SK-N-SH (cell line): Measurements from ENCODE around the gene YES1. TPM values are rescaled to one million over a fixed set of nuclear protein-coding genes. Genes with fewer than 3 reads are reported as not detected.

ENCODE experiments used
- CTCF ChIA-PET: fragments of 300-600, 350-600 bp; formaldehyde crosslinking; extraction: SDS; loops from one replicate; lab custom pipeline; 2021; lab: Yijun Ruan, JAX
- POLR2A ChIA-PET: fragments of 350-600 bp; sonication (Branson Sonifier 250); formaldehyde crosslinking; extraction: SDS; loops from one replicate; lab custom pipeline; 2020; ENCODE audit warnings: antibody characterized with exemption, inconsistent platforms; lab: Yijun Ruan, JAX
- DNase-seq: peaks from one replicate; pipeline ENCODE4 v3.0.0; 2012
- H2AFZ ChIP-seq: fragments of 200-600 bp; sonication (generic); 2 replicates; pipeline ENCODE4 v1.8.1; 2016; ENCODE audit warnings: antibody characterized with exemption, mild to moderate bottlenecking, low read depth
- H3F3A ChIP-seq: fragments of 200-600 bp; sonication (generic); replicated peaks from 2 replicates; pipeline ENCODE3; 2016; ENCODE audit warnings: antibody characterized with exemption, mild to moderate bottlenecking; ENCODE audit not compliant: insufficient read depth
- H3K27ac ChIP-seq, 2 experiments: fragments of 200-500 bp in 1 of 2; fragments of 200-600 bp in 1 of 2; sonication (Bioruptor generic) in 1 of 2; sonication (generic), shearing (Covaris generic) in 1 of 2; 2 replicates each; pipeline versions ENCODE4 v1.5.1 to v1.6.1; 2014 to 2016; ENCODE audit warnings: low read depth in 2 of 2, inconsistent platforms in 1 of 2, low read length in 1 of 2, mild to moderate bottlenecking in 1 of 2, mixed read lengths in 1 of 2
- H3K27me3 ChIP-seq: fragments of 200-600 bp; sonication (generic), shearing (Covaris generic); 2 replicates; pipeline ENCODE4 v1.6.1; 2016; ENCODE audit warnings: mixed run types; ENCODE audit not compliant: insufficient read depth
- H3K36me3 ChIP-seq, 2 experiments: fragments of 200-500 bp in 1 of 2; fragments of 200-600 bp in 1 of 2; sonication (Bioruptor generic) in 1 of 2; sonication (generic) in 1 of 2; replicated peaks in 1 of 2; 2 replicates each; pipeline versions ENCODE3 to v1.5.1; 2014 to 2016; ENCODE audit warnings: low read length in 1 of 2, mild to moderate bottlenecking in 1 of 2; ENCODE audit not compliant: insufficient read depth in 2 of 2, control insufficient read depth in 1 of 2
- H3K4me1 ChIP-seq, 2 experiments: fragments of 200-500 bp in 1 of 2; fragments of 200-600 bp in 1 of 2; sonication (Bioruptor generic) in 1 of 2; sonication (generic), shearing (Covaris generic) in 1 of 2; 2 replicates each; pipeline versions ENCODE4 v1.5.1 to v1.6.1; 2014 to 2016; ENCODE audit warnings: low read depth in 1 of 2, low read length in 1 of 2, mixed run types in 1 of 2; ENCODE audit not compliant: insufficient read depth in 2 of 2, control insufficient read depth in 1 of 2
- H3K4me2 ChIP-seq: fragments of 200-600 bp; sonication (generic), shearing (Covaris generic); 2 replicates; pipeline ENCODE4 v1.6.1; 2017; ENCODE audit warnings: mixed run types
- H3K4me3 ChIP-seq, 2 experiments: fragments of 200-500 bp in 1 of 2; fragments of 200-600 bp in 1 of 2; sonication (Bioruptor generic) in 1 of 2; sonication (generic), shearing (Covaris generic) in 1 of 2; 2 replicates each; pipeline versions ENCODE4 v1.5.1 to v1.8.1; 2014 to 2016; ENCODE audit warnings: low read depth in 2 of 2, inconsistent platforms in 1 of 2, low read length in 1 of 2, mild to moderate bottlenecking in 1 of 2, mixed read lengths in 1 of 2, moderate library complexity in 1 of 2
- H3K79me2 ChIP-seq: fragments of 200-600 bp; sonication (generic); 2 replicates; pipeline ENCODE4 v1.8.1; 2017; ENCODE audit warnings: mild to moderate bottlenecking; ENCODE audit not compliant: insufficient read depth
- H3K9ac ChIP-seq: fragments of 200-600 bp; sonication (generic); 2 replicates; pipeline ENCODE4 v1.6.1; 2017; ENCODE audit warnings: mixed run types
- H3K9me2 ChIP-seq: fragments of 200-600 bp; sonication (generic); 2 replicates; pipeline ENCODE4 v1.6.1; 2017; ENCODE audit warnings: mixed run types
- H3K9me3 ChIP-seq: fragments of 200-600 bp; sonication (generic); 2 replicates; pipeline ENCODE4 v1.6.1; 2017; ENCODE audit warnings: mixed run types, mild to moderate bottlenecking, moderate library complexity
- H4K20me1 ChIP-seq: fragments of 200-600 bp; sonication (generic); 2 replicates; pipeline ENCODE4 v1.6.1; 2017; ENCODE audit warnings: mild to moderate bottlenecking, mixed run types; ENCODE audit not compliant: insufficient read depth
- CHD2 ChIP-seq: fragments of 150-350 bp; IDR thresholded peaks from 2 replicates; pipeline ENCODE4 v1.6.1; 2018; ENCODE audit warnings: low read length; ENCODE audit not compliant: partially characterized antibody
- FOSL2 ChIP-seq: IDR thresholded peaks from 2 replicates; pipeline ENCODE4 v1.4.0; 2012; ENCODE audit warnings: low read depth, mild to moderate bottlenecking, moderate library complexity, borderline replicate concordance
- FOXJ3 ChIP-seq: sonication (generic); formaldehyde crosslinking; IDR thresholded peaks from 2 replicates; pipeline ENCODE4 v1.5.1; 2020; ENCODE audit warnings: mild to moderate bottlenecking, missing genetic modification reagents
- FOXM1 ChIP-seq: IDR thresholded peaks from 2 replicates; pipeline ENCODE4 v1.4.0; 2012; ENCODE audit warnings: low read depth, mild to moderate bottlenecking
- GATA2 ChIP-seq: sonication (generic); formaldehyde crosslinking; IDR thresholded peaks from 2 replicates; pipeline ENCODE4 v1.5.0; 2020; ENCODE audit warnings: mild to moderate bottlenecking, missing genetic modification reagents
- MEF2A ChIP-seq: IDR thresholded peaks from 2 replicates; pipeline ENCODE4 v1.4.0; 2012; ENCODE audit warnings: low read depth, borderline replicate concordance
- NFIC ChIP-seq: IDR thresholded peaks from 2 replicates; pipeline ENCODE4 v1.4.0; 2012; ENCODE audit warnings: borderline replicate concordance
- NRF1 ChIP-seq: IDR thresholded peaks from 2 replicates; pipeline ENCODE4 v1.6.1; 2012; ENCODE audit warnings: low read depth, mild to moderate bottlenecking, low read length
- POLR2AphosphoS5 ChIP-seq: IDR thresholded peaks from 2 replicates; pipeline ENCODE4 v1.6.1; 2012; ENCODE audit warnings: low read depth, low read length
- RAD21 ChIP-seq: IDR thresholded peaks from 2 replicates; pipeline ENCODE4 v1.6.1; 2012; ENCODE audit warnings: mild to moderate bottlenecking, low read length
- RCOR1 ChIP-seq: fragments of 150-350 bp; IDR thresholded peaks from 2 replicates; pipeline ENCODE4 v1.6.1; 2017; ENCODE audit warnings: antibody characterized with exemption, low read length
- SMC3 ChIP-seq: IDR thresholded peaks from 2 replicates; pipeline ENCODE4 v1.6.1; 2012; ENCODE audit warnings: low read depth, low read length, improper control_type of control experiment
- TAF1 ChIP-seq: IDR thresholded peaks from 2 replicates; pipeline ENCODE4 v1.6.1; 2012; ENCODE audit warnings: low read depth, mild to moderate bottlenecking, low read length, moderate library complexity, borderline replicate concordance
- TCF12 ChIP-seq: IDR thresholded peaks from 2 replicates; pipeline ENCODE4 v1.4.0; 2012
- TEAD4 ChIP-seq: IDR thresholded peaks from 2 replicates; pipeline ENCODE4 v1.4.0; 2012; ENCODE audit warnings: mild to moderate bottlenecking, borderline replicate concordance; ENCODE audit not compliant: insufficient read depth
- USF1 ChIP-seq: IDR thresholded peaks from 2 replicates; pipeline ENCODE4 v1.4.0; 2012; ENCODE audit warnings: low read depth, borderline replicate concordance
- USF2 ChIP-seq: fragments of 150-350 bp; IDR thresholded peaks from 2 replicates; pipeline ENCODE4 v1.6.1; 2017; ENCODE audit warnings: antibody characterized with exemption, low read length, low read depth, borderline replicate concordance
- YY1 ChIP-seq: IDR thresholded peaks from 2 replicates; pipeline ENCODE4 v1.4.0; 2012; ENCODE audit warnings: low read depth, mild to moderate bottlenecking
- WGBS: methylation state at CpG from one replicate; pipeline ENCODE4 v1.1.6; 2017; ENCODE audit warnings: low lambda C conversion rate; 5-methylcytosine and 5-hydroxymethylcytosine counted together
- polyA plus RNA-seq, 3 experiments: library from polyadenylated mRNA; depleted of rRNA; stranded (reverse); fragments of >200 nt; gene quantifications; 2 replicates each; pipeline ENCODE4 v1.2.3, GENCODE V29; 2012
- TF ChIP-seq, protein P1 (sequence below): IDR thresholded peaks from 2 replicates; pipeline ENCODE4; 2012
- TF ChIP-seq, protein P2 (sequence below): IDR thresholded peaks from 2 replicates; pipeline ENCODE4 v1.4.0; 2012; ENCODE audit warnings: low read depth, borderline replicate concordance

The YES1 gene
- polyA plus RNA-seq, 1 of the 3 experiments (the other 2 are of a cell fraction) = 7.9 TPM

GRCh38 chr18:785242-785641, 26.8 kb downstream of the YES1 start:
- Histone ChIP-seq H3K9me3 (no peaks in the 10 kb centered on the region), H3K4me3 (no peak overlapping the region), H3K9ac (no peak overlapping the region), H3K36me3 (no peaks in the 10 kb centered on the region), H3K9me2 (no peaks in the 10 kb centered on the region), H3K27me3 (no peaks in the 10 kb centered on the region), H3F3A (no peaks in the 10 kb centered on the region), H3K4me1 (0 out of 4 replicates have a peak, but pooled peaks cover 0 to 5% of the 10 kb centered on the region in 2 experiments), H3K4me2 (no peak overlapping the region), H2AFZ (no peak overlapping the region), H4K20me1 (0 out of 2 replicates have a peak, but pooled peaks cover 10% of the 10 kb centered on the region), H3K79me2 (peaks cover 61% of the 10 kb centered on the region), H3K27ac (no peak overlapping the region)
- ChIA-PET CTCF (interaction anchor here (0.7 kb wide), 1 partner anchor 13 kb away, joined by 3 read pairs; no protein-coding TSS in a partner anchor), POLR2A (no interaction called here)
- no peak for DNase-seq
- no peak for TF ChIP-seq FOXM1
- TF ChIP-seq USF1 = no peak
- no peak for TF ChIP-seq SMC3
- TF ChIP-seq, protein P1, sequence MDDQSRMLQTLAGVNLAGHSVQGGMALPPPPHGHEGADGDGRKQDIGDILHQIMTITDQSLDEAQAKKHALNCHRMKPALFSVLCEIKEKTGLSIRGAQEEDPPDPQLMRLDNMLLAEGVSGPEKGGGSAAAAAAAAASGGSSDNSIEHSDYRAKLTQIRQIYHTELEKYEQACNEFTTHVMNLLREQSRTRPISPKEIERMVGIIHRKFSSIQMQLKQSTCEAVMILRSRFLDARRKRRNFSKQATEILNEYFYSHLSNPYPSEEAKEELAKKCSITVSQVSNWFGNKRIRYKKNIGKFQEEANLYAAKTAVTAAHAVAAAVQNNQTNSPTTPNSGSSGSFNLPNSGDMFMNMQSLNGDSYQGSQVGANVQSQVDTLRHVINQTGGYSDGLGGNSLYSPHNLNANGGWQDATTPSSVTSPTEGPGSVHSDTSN = no peak
- no peak for TF ChIP-seq TEAD4
- no peak for TF ChIP-seq RAD21
- TF ChIP-seq GATA2 (CRISPR knock-in tag) = no peak
- no peak for TF ChIP-seq TCF12
- no peak for TF ChIP-seq FOXJ3 (CRISPR knock-in tag)
- no peak for TF ChIP-seq FOSL2
- no peak for TF ChIP-seq NFIC
- TF ChIP-seq TAF1 = no peak
- TF ChIP-seq POLR2AphosphoS5 = no peak
- 38% methylated on average over 1 of the region's 1 CpG for WGBS

GRCh38 chr18:784470-785172, 27.4 kb downstream of the YES1 start:
- H3K27me3 ChIP-seq = no peaks in the 10 kb centered on the region
- 0 out of 2 replicates have a peak, but pooled peaks cover 12% of the 10 kb centered on the region for H4K20me1 ChIP-seq
- POLR2A ChIA-PET = no interaction called here
- 0 out of 4 replicates have a peak, but pooled peaks cover 0 to 5% of the 10 kb centered on the region in 2 experiments for H3K4me1 ChIP-seq
- H3F3A ChIP-seq = no peaks in the 10 kb centered on the region
- H3K9me2 ChIP-seq = no peaks in the 10 kb centered on the region
- CTCF ChIA-PET = interaction anchor here (0.7 kb wide), 1 partner anchor 13 kb away, joined by 3 read pairs; no protein-coding TSS in a partner anchor
- DNase-seq = no peak
- H2AFZ ChIP-seq = no peak overlapping the region
- H3K36me3 ChIP-seq = no peaks in the 10 kb centered on the region
- H3K79me2 ChIP-seq = peaks cover 61% of the 10 kb centered on the region
- no peak overlapping the region for H3K4me2 ChIP-seq
- H3K9ac ChIP-seq = no peak overlapping the region
- H3K4me3 ChIP-seq = no peak overlapping the region
- 54% methylated on average over 5 of the region's 5 CpGs for WGBS
- H3K9me3 ChIP-seq = no peaks in the 10 kb centered on the region
- H3K27ac ChIP-seq = no peak overlapping the region
- TF ChIP-seq YY1 (no peak), GATA2 (CRISPR knock-in tag) (no peak), FOXJ3 (CRISPR knock-in tag) (no peak), FOSL2 (no peak), RCOR1 (no peak), MEF2A (no peak), NRF1 (no peak), RAD21 (no peak), USF2 (no peak), TCF12 (no peak), CHD2 (no peak), SMC3 (no peak), POLR2AphosphoS5 (no peak)
- TF ChIP-seq, protein P2, sequence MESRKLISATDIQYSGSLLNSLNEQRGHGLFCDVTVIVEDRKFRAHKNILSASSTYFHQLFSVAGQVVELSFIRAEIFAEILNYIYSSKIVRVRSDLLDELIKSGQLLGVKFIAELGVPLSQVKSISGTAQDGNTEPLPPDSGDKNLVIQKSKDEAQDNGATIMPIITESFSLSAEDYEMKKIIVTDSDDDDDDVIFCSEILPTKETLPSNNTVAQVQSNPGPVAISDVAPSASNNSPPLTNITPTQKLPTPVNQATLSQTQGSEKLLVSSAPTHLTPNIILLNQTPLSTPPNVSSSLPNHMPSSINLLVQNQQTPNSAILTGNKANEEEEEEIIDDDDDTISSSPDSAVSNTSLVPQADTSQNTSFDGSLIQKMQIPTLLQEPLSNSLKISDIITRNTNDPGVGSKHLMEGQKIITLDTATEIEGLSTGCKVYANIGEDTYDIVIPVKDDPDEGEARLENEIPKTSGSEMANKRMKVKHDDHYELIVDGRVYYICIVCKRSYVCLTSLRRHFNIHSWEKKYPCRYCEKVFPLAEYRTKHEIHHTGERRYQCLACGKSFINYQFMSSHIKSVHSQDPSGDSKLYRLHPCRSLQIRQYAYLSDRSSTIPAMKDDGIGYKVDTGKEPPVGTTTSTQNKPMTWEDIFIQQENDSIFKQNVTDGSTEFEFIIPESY = no peak
- TF ChIP-seq, protein P1 = no peak
